Measurements from ENCODE around the gene MED13L. TPM values are rescaled to one million over a fixed set of nuclear protein-coding genes. Genes with fewer than 3 reads are reported as not detected.

MED13L gene
- polyA plus RNA-seq, 1 donor (not counting 4 experiments of a cell fraction or from before 2014, with no cell fraction given): 31.7 TPM

DNA sequence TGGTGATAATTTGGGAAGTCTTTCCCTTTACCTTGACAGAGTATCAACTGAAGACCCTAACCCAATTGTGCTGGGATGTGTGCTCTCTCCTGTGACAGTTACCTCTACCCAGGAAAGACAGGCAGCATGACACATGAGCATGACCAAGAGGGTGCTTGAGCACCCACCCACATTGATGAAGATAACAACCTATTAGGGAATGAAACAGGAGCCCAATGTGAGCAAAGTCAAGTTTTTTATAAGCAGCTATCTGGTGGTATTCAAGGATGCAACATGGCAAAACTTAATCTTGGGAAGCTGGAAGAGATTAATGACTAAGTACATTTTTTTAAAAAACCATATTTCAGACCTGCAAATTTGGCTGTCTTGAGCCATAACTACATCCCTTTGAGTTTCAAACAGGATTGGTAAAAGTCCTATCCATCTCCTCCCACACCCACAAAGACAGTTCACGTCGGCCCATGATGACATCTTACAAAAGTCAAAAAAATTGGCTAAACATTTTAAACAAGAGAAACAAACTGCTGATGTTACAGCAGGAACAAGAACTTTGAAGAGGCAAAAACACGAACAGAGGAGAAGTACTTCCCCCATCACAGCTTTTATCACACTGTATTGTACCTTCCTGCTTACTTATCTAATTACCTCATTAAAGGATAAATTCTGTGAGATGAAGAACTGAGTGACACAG, 60.3 kb downstream of the MED13L start:
- dilution Hi-C loops (cut with MboI; ENCODE audit: extremely low pct_ligation_motif_present, low sequenced_read_pairs): no loop called here
- no peaks in the 10 kb centered on the region for H3K27me3 ChIP-seq (ENCODE audit: control insufficient read depth, extremely low read depth, insufficient read depth, low read length)
- H3K4me1 ChIP-seq (ENCODE audit: control insufficient read depth, extremely low read depth, insufficient read depth, low read length): peaks cover 3% of the 10 kb centered on the region
- H3K79me2 ChIP-seq (ENCODE audit: control insufficient read depth, insufficient read depth, low read length): peaks cover 87% of the 10 kb centered on the region
- TF ChIP-seq EZH2 (IDR thresholded peaks at IDR 0.05; ENCODE audit: low read length): no peak
- TF ChIP-seq, protein P1, sequence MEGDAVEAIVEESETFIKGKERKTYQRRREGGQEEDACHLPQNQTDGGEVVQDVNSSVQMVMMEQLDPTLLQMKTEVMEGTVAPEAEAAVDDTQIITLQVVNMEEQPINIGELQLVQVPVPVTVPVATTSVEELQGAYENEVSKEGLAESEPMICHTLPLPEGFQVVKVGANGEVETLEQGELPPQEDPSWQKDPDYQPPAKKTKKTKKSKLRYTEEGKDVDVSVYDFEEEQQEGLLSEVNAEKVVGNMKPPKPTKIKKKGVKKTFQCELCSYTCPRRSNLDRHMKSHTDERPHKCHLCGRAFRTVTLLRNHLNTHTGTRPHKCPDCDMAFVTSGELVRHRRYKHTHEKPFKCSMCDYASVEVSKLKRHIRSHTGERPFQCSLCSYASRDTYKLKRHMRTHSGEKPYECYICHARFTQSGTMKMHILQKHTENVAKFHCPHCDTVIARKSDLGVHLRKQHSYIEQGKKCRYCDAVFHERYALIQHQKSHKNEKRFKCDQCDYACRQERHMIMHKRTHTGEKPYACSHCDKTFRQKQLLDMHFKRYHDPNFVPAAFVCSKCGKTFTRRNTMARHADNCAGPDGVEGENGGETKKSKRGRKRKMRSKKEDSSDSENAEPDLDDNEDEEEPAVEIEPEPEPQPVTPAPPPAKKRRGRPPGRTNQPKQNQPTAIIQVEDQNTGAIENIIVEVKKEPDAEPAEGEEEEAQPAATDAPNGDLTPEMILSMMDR (optimal IDR thresholded peaks at IDR 0.05 in 1 of 3, IDR thresholded peaks at IDR 0.05 in 1 of 3, conservative IDR thresholded peaks at IDR 0.05 in 1 of 3; ENCODE audit: extremely low read depth in 1 of 3, insufficient read depth in 2 of 3, low read length in 3 of 3): no peak
- H3K36me3 ChIP-seq (ENCODE audit: control insufficient read depth in 2 of 2, extremely low read depth in 1 of 2, insufficient read depth in 2 of 2, low read length in 2 of 2): no peaks in the 10 kb centered on the region
- H3K4me2 ChIP-seq (ENCODE audit: control insufficient read depth, extremely low read depth, insufficient read depth, low read depth, low read length): no peak overlapping the region
- FAIRE-seq (no peak), DNase-seq (ENCODE audit: low read depth, low spot score) (no peak)
- no peak overlapping the region for H3K27ac ChIP-seq (ENCODE audit: control insufficient read depth, insufficient read depth, low read length)
- H3K4me3 ChIP-seq (ENCODE audit: control insufficient read depth in 2 of 3, extremely low read depth in 1 of 3, insufficient read depth in 2 of 3, low read depth in 1 of 3, low read length in 3 of 3): no peak overlapping the region
- H3K9ac ChIP-seq (ENCODE audit: control insufficient read depth, extremely low read depth, insufficient read depth, low read length): no peak overlapping the region
- peaks cover 6% of the 10 kb centered on the region for H4K20me1 ChIP-seq (ENCODE audit: control insufficient read depth, extremely low read depth, insufficient read depth, low read length)
- H2AFZ ChIP-seq (ENCODE audit: control insufficient read depth, low read length): no peak overlapping the region
- H3K9me3 ChIP-seq (ENCODE audit: control insufficient read depth, low read depth, low read length): no peaks in the 10 kb centered on the region
- no peaks in the 10 kb centered on the region for H3K9me1 ChIP-seq (ENCODE audit: control insufficient read depth, extremely low read depth, insufficient read depth, low read length)

GRCh38 chr12:116216022-116216756, 61.3 kb downstream of the MED13L start:
- H4K20me1 ChIP-seq (ENCODE audit: control insufficient read depth, extremely low read depth, insufficient read depth, low read length): peaks cover 6% of the 10 kb centered on the region
- H3K4me2 ChIP-seq (ENCODE audit: control insufficient read depth, extremely low read depth, insufficient read depth, low read depth, low read length): no peak overlapping the region
- no peak overlapping the region for H2AFZ ChIP-seq (ENCODE audit: control insufficient read depth, low read length)
- H3K36me3 ChIP-seq (ENCODE audit: control insufficient read depth in 2 of 2, extremely low read depth in 1 of 2, insufficient read depth in 2 of 2, low read length in 2 of 2): no peaks in the 10 kb centered on the region
- no peak overlapping the region for H3K9ac ChIP-seq (ENCODE audit: control insufficient read depth, extremely low read depth, insufficient read depth, low read length)
- H3K9me3 ChIP-seq (ENCODE audit: control insufficient read depth, low read depth, low read length): no peaks in the 10 kb centered on the region
- H3K27ac ChIP-seq (ENCODE audit: control insufficient read depth, insufficient read depth, low read length): no peak overlapping the region
- FAIRE-seq: no peak
- no peak for DNase-seq (ENCODE audit: low read depth, low spot score)
- no peaks in the 10 kb centered on the region for H3K27me3 ChIP-seq (ENCODE audit: control insufficient read depth, extremely low read depth, insufficient read depth, low read length)
- no peaks in the 10 kb centered on the region for H3K9me1 ChIP-seq (ENCODE audit: control insufficient read depth, extremely low read depth, insufficient read depth, low read length)
- dilution Hi-C loops (cut with MboI; ENCODE audit: extremely low pct_ligation_motif_present, low sequenced_read_pairs): no loop called here
- TF ChIP-seq, protein P1 (optimal IDR thresholded peaks at IDR 0.05 in 1 of 3, IDR thresholded peaks at IDR 0.05 in 1 of 3, conservative IDR thresholded peaks at IDR 0.05 in 1 of 3; ENCODE audit: extremely low read depth in 1 of 3, insufficient read depth in 2 of 3, low read length in 3 of 3): no peak
- TF ChIP-seq EZH2 (IDR thresholded peaks at IDR 0.05; ENCODE audit: low read length): no peak
- H3K79me2 ChIP-seq (ENCODE audit: control insufficient read depth, insufficient read depth, low read length): peaks cover 90% of the 10 kb centered on the region
- no peaks in the 10 kb centered on the region for H3K4me1 ChIP-seq (ENCODE audit: control insufficient read depth, extremely low read depth, insufficient read depth, low read length)
- H3K4me3 ChIP-seq (ENCODE audit: control insufficient read depth in 2 of 3, extremely low read depth in 1 of 3, insufficient read depth in 2 of 3, low read depth in 1 of 3, low read length in 3 of 3): no peak overlapping the region

All from keratinocyte (primary cell).